Measurements from ENCODE around the gene RFTN1. TPM values are rescaled to one million over a fixed set of nuclear protein-coding genes. Genes with fewer than 3 reads are reported as not detected.
A peak's percentile ranks its signal among the peaks of the same experiment; 100 is the strongest.

RFTN1 gene
- total and polyA plus RNA-seq, 7 experiments from 2014 or later: 44.8 to 68.8 (median 53.2) TPM

DNA sequence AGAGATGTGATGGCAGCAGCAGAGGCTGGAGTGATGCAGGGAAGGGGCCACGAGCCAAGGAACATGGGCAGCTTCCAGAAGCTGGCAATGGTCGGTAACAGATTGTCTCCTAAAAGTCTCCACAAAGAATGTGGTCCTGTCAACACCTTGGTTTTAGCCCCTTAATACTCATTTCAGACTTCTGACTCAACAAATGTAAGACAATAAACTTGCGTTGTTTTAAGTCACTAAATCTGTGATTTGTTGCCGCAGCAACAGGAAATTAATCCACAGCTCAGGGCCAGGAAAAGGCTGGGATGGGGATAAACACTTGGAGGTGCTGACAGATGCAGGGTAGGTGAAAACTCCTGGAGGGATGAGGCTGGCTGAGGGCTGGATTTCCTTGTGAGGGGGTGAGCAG is 178.6 kb downstream of the RFTN1 start:
- no peaks in the 10 kb centered on the region for H3K27me3 Mint-ChIP-seq
- ATAC-seq (no peak), DNase-seq (no peak)
- Histone ChIP-seq H3K9me3 (ENCODE audit: control insufficient read depth in 2 of 3, low read length in 3 of 3) (peaks cover 0 to 19% (median 0%) of the 10 kb centered on the region in 3 experiments), H3K4me3 (ENCODE audit: low read length) (no peak overlapping the region), H3K4me1 (ENCODE audit: control insufficient read depth in 2 of 2, insufficient read depth in 2 of 2, low read length in 2 of 2) (peaks cover 22% of the 10 kb centered on the region in 2 donors), H3K27ac (ENCODE audit: low read depth, low read length) (peak overlapping the region; percentile 2), H3K36me3 (ENCODE audit: control insufficient read depth in 2 of 3, insufficient read depth in 3 of 3, low read length in 3 of 3) (peaks cover 0 to 67% (median 16%) of the 10 kb centered on the region in 3 experiments), H3K27me3 (ENCODE audit: control insufficient read depth in 2 of 2, insufficient read depth in 2 of 2, low read length in 2 of 2) (no peaks in the 10 kb centered on the region)
- H3K27ac Mint-ChIP-seq: peak overlapping the region; percentile 53 to 91 (median 80)
- H3K4me1 Mint-ChIP-seq: peaks cover 32 to 96% (median 67%) of the 10 kb centered on the region in 7 donors
- intact Hi-C loops (cut with micrococcal nuclease): loop anchor here (5.0 kb wide), 2 partner anchors 33 to 37 kb away; no protein-coding TSS in a partner anchor
- peak overlapping the region in 2 of 10 donors; percentile 28 to 40 for H3K4me3 Mint-ChIP-seq
- peaks cover 4 to 30% (median 16%) of the 10 kb centered on the region in 11 donors for H3K9me3 Mint-ChIP-seq
- ChIA-PET POLR2A (interaction anchor here (0.7 to 1.4 kb wide), 4 partner anchors 12 to 190 kb away, joined by 3 to 6 read pairs (median 4); no protein-coding TSS in a partner anchor), CTCF (interaction anchor here (1.1 kb wide), 1 partner anchor 44 kb away, joined by 3 read pairs; no protein-coding TSS in a partner anchor)
- H3K36me3 Mint-ChIP-seq: peaks cover 37 to 68% (median 65%) of the 10 kb centered on the region in 5 donors

- peaks cover 0 to 78% (median 23%) of the 10 kb centered on the region in 3 experiments for H3K36me3 ChIP-seq (ENCODE audit: control insufficient read depth in 2 of 3, insufficient read depth in 3 of 3, low read length in 3 of 3)
Observed at GRCh38 chr3:16332904-16333426, 180.5 kb downstream of the RFTN1 start.

GRCh38 chr3:16331319-16331883 is 182.1 kb downstream of the RFTN1 start:
- Mint-ChIP-seq H3K27me3 (no peaks in the 10 kb centered on the region), H3K4me3 (peak overlapping the region in 3 of 10 donors; percentile 1 to 62 (median 32)), H3K27ac (peak overlapping the region; percentile 4 to 85 (median 51)), H3K9me3 (peaks cover 4 to 38% (median 16%) of the 10 kb centered on the region in 11 donors), H3K4me1 (peaks cover 7 to 66% (median 39%) of the 10 kb centered on the region in 7 donors), H3K36me3 (peaks cover 33 to 89% (median 76%) of the 10 kb centered on the region in 5 donors)
- ChIA-PET POLR2A (no interaction called here), CTCF (no interaction called here)
- Histone ChIP-seq H3K27me3 (ENCODE audit: control insufficient read depth in 2 of 2, insufficient read depth in 2 of 2, low read length in 2 of 2) (no peaks in the 10 kb centered on the region), H3K27ac (ENCODE audit: low read depth, low read length) (no peak overlapping the region), H3K4me3 (ENCODE audit: low read length) (no peak overlapping the region), H3K36me3 (ENCODE audit: control insufficient read depth in 2 of 3, insufficient read depth in 3 of 3, low read length in 3 of 3) (peaks cover 0 to 86% (median 31%) of the 10 kb centered on the region in 3 experiments), H3K9me3 (ENCODE audit: control insufficient read depth in 2 of 3, low read length in 3 of 3) (peaks cover 0 to 19% (median 0%) of the 10 kb centered on the region in 3 experiments), H3K4me1 (ENCODE audit: control insufficient read depth in 2 of 2, insufficient read depth in 2 of 2, low read length in 2 of 2) (no peaks in the 10 kb centered on the region)
- ATAC-seq (no peak), DNase-seq (no peak)
- intact Hi-C loops (cut with micrococcal nuclease): no loop called here

More at GRCh38 chr3:16332904-16333426, 180.5 kb downstream of the RFTN1 start:
- H3K9me3 Mint-ChIP-seq: peaks cover 4 to 38% (median 16%) of the 10 kb centered on the region in 11 donors
- H3K27me3 ChIP-seq (ENCODE audit: control insufficient read depth in 2 of 2, insufficient read depth in 2 of 2, low read length in 2 of 2): no peaks in the 10 kb centered on the region
- H3K27me3 Mint-ChIP-seq: no peaks in the 10 kb centered on the region
- peaks cover 0 to 19% (median 0%) of the 10 kb centered on the region in 3 experiments for H3K9me3 ChIP-seq (ENCODE audit: control insufficient read depth in 2 of 3, low read length in 3 of 3)
- H3K27ac ChIP-seq (ENCODE audit: low read depth, low read length): peak overlapping the region; percentile 1
- H3K4me1 Mint-ChIP-seq: peaks cover 18 to 76% (median 47%) of the 10 kb centered on the region in 7 donors
- no peak overlapping the region for H3K4me3 ChIP-seq (ENCODE audit: low read length)
- ATAC-seq: no peak
- intact Hi-C loops (cut with micrococcal nuclease): no loop called here
- peaks cover 29 to 78% (median 69%) of the 10 kb centered on the region in 5 donors for H3K36me3 Mint-ChIP-seq
- ChIA-PET POLR2A (interaction anchor here (0.9 to 1.6 kb wide), 6 partner anchors 10 to 68 kb away, joined by 3 to 6 read pairs (median 4); partner anchors contain the start of genes DPH3 and OXNAD1), CTCF (interaction anchor here (1.1 kb wide), 1 partner anchor 196 kb away, joined by 3 read pairs; no protein-coding TSS in a partner anchor)
- H3K4me3 Mint-ChIP-seq: peak overlapping the region in 3 of 10 donors; percentile 3 to 32 (median 12)
- H3K27ac Mint-ChIP-seq: peak overlapping the region in 8 of 9 donors; percentile 45 to 90 (median 82)
- DNase-seq: no peak
- H3K4me1 ChIP-seq (ENCODE audit: control insufficient read depth in 2 of 2, insufficient read depth in 2 of 2, low read length in 2 of 2): peaks cover 4% of the 10 kb centered on the region in 2 donors

DNA sequence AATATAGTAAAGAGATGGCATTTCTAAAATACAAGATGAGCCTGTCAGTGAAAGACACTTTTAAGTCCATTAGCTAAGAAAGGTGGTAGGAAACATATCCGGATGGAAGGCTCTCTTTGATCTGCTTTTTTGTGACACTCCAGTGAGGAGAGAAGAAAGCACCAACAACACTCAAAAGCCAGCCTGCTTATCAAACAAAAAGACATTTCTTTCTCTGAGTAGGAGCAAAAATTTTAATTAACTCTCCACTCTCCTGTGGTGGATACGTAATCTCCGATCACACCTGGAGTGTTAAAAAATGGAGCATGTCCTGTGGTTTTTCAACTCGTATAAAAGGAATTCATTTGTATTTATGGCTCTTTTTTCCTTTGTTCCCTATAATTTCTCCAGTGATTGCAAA is 183.1 kb downstream of the RFTN1 start:
- Mint-ChIP-seq H3K27me3 (no peaks in the 10 kb centered on the region), H3K36me3 (peaks cover 33 to 95% (median 78%) of the 10 kb centered on the region in 5 donors), H3K4me1 (peaks cover 7 to 56% (median 34%) of the 10 kb centered on the region in 7 donors), H3K4me3 (no peak overlapping the region), H3K27ac (peak overlapping the region in 7 of 9 donors; percentile 26 to 82 (median 58)), H3K9me3 (peaks cover 4 to 38% (median 16%) of the 10 kb centered on the region in 11 donors)
- POLR2A ChIA-PET: no interaction called here
- ATAC-seq (no peak), DNase-seq (no peak)
- H3K9me3 ChIP-seq (ENCODE audit: control insufficient read depth in 2 of 3, low read length in 3 of 3): peaks cover 0 to 19% (median 0%) of the 10 kb centered on the region in 3 experiments
- H3K27me3 ChIP-seq (ENCODE audit: control insufficient read depth in 2 of 2, insufficient read depth in 2 of 2, low read length in 2 of 2): no peaks in the 10 kb centered on the region
- H3K36me3 ChIP-seq (ENCODE audit: control insufficient read depth in 2 of 3, insufficient read depth in 3 of 3, low read length in 3 of 3): peaks cover 0 to 86% (median 37%) of the 10 kb centered on the region in 3 experiments
- intact Hi-C loops (cut with micrococcal nuclease): no loop called here
- CTCF ChIA-PET: interaction anchor here (1.8 kb wide), 1 partner anchor 12 kb away, joined by 5 read pairs; no protein-coding TSS in a partner anchor
- H3K4me3 ChIP-seq (ENCODE audit: low read length): no peak overlapping the region
- no peak overlapping the region for H3K27ac ChIP-seq (ENCODE audit: low read depth, low read length)
- H3K4me1 ChIP-seq (ENCODE audit: control insufficient read depth in 2 of 2, insufficient read depth in 2 of 2, low read length in 2 of 2): no peaks in the 10 kb centered on the region

DNA sequence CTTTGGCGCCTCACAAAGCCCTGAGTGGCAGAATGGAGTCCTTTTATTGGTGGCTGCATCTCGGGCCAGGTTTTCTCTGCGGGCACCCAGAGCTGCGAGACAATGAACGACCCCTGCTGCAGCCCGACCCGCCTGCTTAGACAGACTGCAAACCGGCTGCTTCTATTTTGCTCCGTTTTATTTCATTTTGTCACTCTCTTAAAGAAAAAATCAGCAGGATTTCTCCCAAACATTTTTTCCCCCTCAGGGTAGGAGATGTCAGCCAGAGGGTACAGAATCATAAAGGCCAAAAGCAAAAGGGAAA is 183.7 kb downstream of the RFTN1 start:
- H3K4me1 Mint-ChIP-seq: peaks cover 4 to 51% (median 32%) of the 10 kb centered on the region in 7 donors
- Histone ChIP-seq H3K27me3 (ENCODE audit: control insufficient read depth in 2 of 2, insufficient read depth in 2 of 2, low read length in 2 of 2) (no peaks in the 10 kb centered on the region), H3K4me1 (ENCODE audit: control insufficient read depth in 2 of 2, insufficient read depth in 2 of 2, low read length in 2 of 2) (no peaks in the 10 kb centered on the region), H3K9me3 (ENCODE audit: control insufficient read depth in 2 of 3, low read length in 3 of 3) (peaks cover 0 to 19% (median 0%) of the 10 kb centered on the region in 3 experiments), H3K27ac (ENCODE audit: low read depth, low read length) (no peak overlapping the region), H3K36me3 (ENCODE audit: control insufficient read depth in 2 of 3, insufficient read depth in 3 of 3, low read length in 3 of 3) (peaks cover 0 to 86% (median 40%) of the 10 kb centered on the region in 3 experiments), H3K4me3 (ENCODE audit: low read length) (no peak overlapping the region)
- no peak for ATAC-seq
- H3K27ac Mint-ChIP-seq: peak overlapping the region in 5 of 9 donors; percentile 14 to 80 (median 42)
- CTCF ChIA-PET: interaction anchor here (0.7 to 1.8 kb wide), 2 partner anchors 8 to 12 kb away, joined by 3 to 5 read pairs; no protein-coding TSS in a partner anchor
- H3K27me3 Mint-ChIP-seq: no peaks in the 10 kb centered on the region
- H3K4me3 Mint-ChIP-seq: no peak overlapping the region
- peaks cover 4 to 38% (median 16%) of the 10 kb centered on the region in 11 donors for H3K9me3 Mint-ChIP-seq
- intact Hi-C loops (cut with micrococcal nuclease): no loop called here
- H3K36me3 Mint-ChIP-seq: peaks cover 32 to 95% (median 77%) of the 10 kb centered on the region in 5 donors
- no peak for DNase-seq
- POLR2A ChIA-PET: no interaction called here

DNA sequence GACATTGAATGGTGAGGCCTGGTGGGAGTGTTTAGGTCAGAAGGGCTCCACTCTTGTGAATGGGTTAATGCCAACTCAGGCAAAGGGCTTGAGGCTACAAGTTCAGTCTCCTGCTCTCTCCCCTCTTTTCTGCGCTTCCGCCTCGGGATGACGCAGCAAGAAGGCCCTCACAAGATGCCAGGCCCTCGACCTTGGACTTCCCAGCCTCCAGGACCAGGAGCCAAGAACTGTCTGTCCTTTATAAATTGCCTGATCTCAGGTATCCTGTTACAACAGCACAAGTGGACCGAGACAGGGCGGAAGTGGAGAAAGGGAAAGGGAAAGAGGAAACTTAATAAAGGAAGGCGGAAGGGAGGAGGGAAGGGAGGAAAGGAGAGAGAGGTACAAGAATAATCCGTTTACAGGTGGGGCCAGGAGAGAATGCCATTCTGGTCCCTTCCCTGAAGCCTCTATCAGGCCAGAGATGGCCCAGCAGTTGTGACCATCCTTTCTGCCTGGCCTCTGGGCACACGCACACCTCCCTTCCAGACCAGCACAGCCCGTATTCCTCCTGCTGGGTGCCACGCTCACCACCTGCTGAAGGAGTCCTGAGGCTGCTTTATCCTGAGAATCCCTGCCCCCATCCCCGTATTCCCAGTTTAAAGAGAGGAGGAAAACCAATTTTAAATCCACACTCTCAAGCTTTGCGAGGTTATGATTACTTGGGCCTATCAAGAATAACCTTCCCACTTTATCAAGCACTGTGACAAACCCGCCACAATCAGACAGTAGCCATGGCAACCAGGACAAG is 184.3 kb downstream of the RFTN1 start:
- H3K9me3 ChIP-seq (ENCODE audit: control insufficient read depth in 2 of 3, low read length in 3 of 3): peaks cover 0 to 19% (median 0%) of the 10 kb centered on the region in 3 experiments
- Mint-ChIP-seq H3K36me3 (peaks cover 28 to 94% (median 75%) of the 10 kb centered on the region in 5 donors), H3K4me1 (peaks cover 4 to 45% (median 29%) of the 10 kb centered on the region in 7 donors), H3K9me3 (peaks cover 4 to 38% (median 16%) of the 10 kb centered on the region in 11 donors), H3K4me3 (no peak overlapping the region), H3K27ac (peak overlapping the region in 7 of 9 donors; percentile 9 to 80 (median 55)), H3K27me3 (no peaks in the 10 kb centered on the region)
- no peak overlapping the region for H3K4me3 ChIP-seq (ENCODE audit: low read length)
- H3K36me3 ChIP-seq (ENCODE audit: control insufficient read depth in 2 of 3, insufficient read depth in 3 of 3, low read length in 3 of 3): peaks cover 0 to 84% (median 40%) of the 10 kb centered on the region in 3 experiments
- no peak overlapping the region for H3K27ac ChIP-seq (ENCODE audit: low read depth, low read length)
- ATAC-seq: no peak
- H3K4me1 ChIP-seq (ENCODE audit: control insufficient read depth in 2 of 2, insufficient read depth in 2 of 2, low read length in 2 of 2): no peaks in the 10 kb centered on the region
- POLR2A ChIA-PET: interaction anchor here (0.8 to 1.1 kb wide), 2 partner anchors 10 to 16 kb away, joined by 3 to 5 read pairs; no protein-coding TSS in a partner anchor
- no peak for DNase-seq
- intact Hi-C loops (cut with micrococcal nuclease): no loop called here
- no peaks in the 10 kb centered on the region for H3K27me3 ChIP-seq (ENCODE audit: control insufficient read depth in 2 of 2, insufficient read depth in 2 of 2, low read length in 2 of 2)
- CTCF ChIA-PET: interaction anchor here (0.7 to 1.8 kb wide), 2 partner anchors 8 to 11 kb away, joined by 3 to 5 read pairs; no protein-coding TSS in a partner anchor

Data from naive thymus-derived CD4-positive, alpha-beta T cell (primary cell).